ENCODE measurements around the gene TLL2.

- TF ChIP-seq CTCF (IDR thresholded peaks at IDR 0.05) (no peak), POLR2A (IDR thresholded peaks at IDR 0.05) (no peak), EP300 (IDR thresholded peaks at IDR 0.05) (no peak)
These were observed 175.3 kb downstream of the TLL2 start for GRCh38 chr10:96338279-96338925.
